Stimulated activated CD8-positive, alpha-beta memory T cell treated with anti-CD3 and anti-CD28 coated beads, Interleukin-12 subunit alpha, Interleukin-12 subunit beta, amount 100 ng/mL, for 4 hours (primary cell): ENCODE results near the gene TMED6.

Experiments
- DNase-seq: peaks from one replicate; pipeline ENCODE4 v3.0.0-alpha.2; 2020; ENCODE audit warnings: low read depth

Gene TMED6

GRCh38 chr16:69351309-69352027 is at the start of gene TMED6:
TSS of gene TMED6 (minus strand) at chr16:69351786. CDS start at chr16:69351753, 33 bp downstream.
- no peak for DNase-seq

GRCh38 chr16:69399361-69399760 is 47.8 kb upstream of the TMED6 start:
- no peak for DNase-seq

- DNase-seq = no peak
Measured at GRCh38 chr16:69397821-69398521, 46.4 kb upstream of the TMED6 start.

- peak; percentile 18 for DNase-seq
Measured at GRCh38 chr16:69396187-69397061, 44.8 kb upstream of the TMED6 start.

- no peak for DNase-seq
Measured at GRCh38 chr16:69395859-69396186, 44.2 kb upstream of the TMED6 start.

GRCh38 chr16:69393898-69394849 is 42.6 kb upstream of the TMED6 start:
- no peak for DNase-seq

- no peak for DNase-seq
Measured at GRCh38 chr16:69386596-69386995, 35.0 kb upstream of the TMED6 start.

- no peak for DNase-seq
Measured at GRCh38 chr16:69384974-69385373, 33.4 kb upstream of the TMED6 start.

- no peak for DNase-seq
Measured at GRCh38 chr16:69382421-69382820, 30.8 kb upstream of the TMED6 start.

GRCh38 chr16:69381231-69381630 is 29.6 kb upstream of the TMED6 start:
- DNase-seq = no peak

GRCh38 chr16:69378760-69379159 is 27.2 kb upstream of the TMED6 start:
- no peak for DNase-seq

- no peak for DNase-seq
Measured at GRCh38 chr16:69378036-69378435, 26.4 kb upstream of the TMED6 start.

- no peak for DNase-seq
Measured at GRCh38 chr16:69376393-69377059, 24.9 kb upstream of the TMED6 start.

- DNase-seq = no peak
Measured at GRCh38 chr16:69373019-69373418, 21.4 kb upstream of the TMED6 start.

GRCh38 chr16:69371564-69371963 is 20.0 kb upstream of the TMED6 start:
- no peak for DNase-seq

- no peak for DNase-seq
Measured at GRCh38 chr16:69368866-69369265, 17.3 kb upstream of the TMED6 start.

GRCh38 chr16:69367980-69368379 is 16.4 kb upstream of the TMED6 start:
- no peak for DNase-seq

- DNase-seq = no peak
Measured at GRCh38 chr16:69366431-69366830, 14.8 kb upstream of the TMED6 start.

GRCh38 chr16:69365901-69366300 is 14.3 kb upstream of the TMED6 start:
- DNase-seq = no peak

GRCh38 chr16:69364088-69364487 is 12.5 kb upstream of the TMED6 start:
- DNase-seq = no peak

GRCh38 chr16:69363281-69363717 is 11.7 kb upstream of the TMED6 start:
- DNase-seq = no peak
